Measurements from ENCODE around the gene DPY19L3.

DNA sequence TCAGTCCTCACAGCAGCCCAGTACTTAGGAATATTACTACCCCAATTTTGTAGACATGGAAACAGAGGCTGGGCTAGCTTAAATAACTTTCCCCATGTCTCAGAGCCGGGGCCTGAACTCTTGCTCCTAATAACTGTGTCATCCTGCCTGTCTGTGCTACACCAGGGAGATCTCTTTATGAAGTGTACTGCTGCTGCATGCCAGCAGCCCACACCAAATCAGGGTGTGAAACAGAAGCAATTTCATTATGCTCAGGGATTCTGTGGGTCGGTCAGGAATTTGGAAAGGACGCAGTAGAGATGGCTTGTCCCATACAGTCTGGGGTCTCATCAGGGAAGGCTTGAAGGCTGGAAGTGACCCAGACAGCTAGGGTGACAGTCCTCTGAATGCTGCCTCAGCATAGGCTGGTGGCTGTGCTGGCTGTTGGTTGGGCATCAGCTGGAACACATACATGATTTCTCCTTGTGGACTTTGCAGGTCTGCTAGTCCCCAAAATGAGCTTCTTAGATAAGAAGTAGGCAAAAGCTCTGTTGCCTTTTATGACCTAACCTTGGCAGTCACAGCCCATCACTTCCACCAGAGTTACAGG lies 37.5 kb upstream of the DPY19L3 start:
- TF ChIP-seq, protein P1, sequence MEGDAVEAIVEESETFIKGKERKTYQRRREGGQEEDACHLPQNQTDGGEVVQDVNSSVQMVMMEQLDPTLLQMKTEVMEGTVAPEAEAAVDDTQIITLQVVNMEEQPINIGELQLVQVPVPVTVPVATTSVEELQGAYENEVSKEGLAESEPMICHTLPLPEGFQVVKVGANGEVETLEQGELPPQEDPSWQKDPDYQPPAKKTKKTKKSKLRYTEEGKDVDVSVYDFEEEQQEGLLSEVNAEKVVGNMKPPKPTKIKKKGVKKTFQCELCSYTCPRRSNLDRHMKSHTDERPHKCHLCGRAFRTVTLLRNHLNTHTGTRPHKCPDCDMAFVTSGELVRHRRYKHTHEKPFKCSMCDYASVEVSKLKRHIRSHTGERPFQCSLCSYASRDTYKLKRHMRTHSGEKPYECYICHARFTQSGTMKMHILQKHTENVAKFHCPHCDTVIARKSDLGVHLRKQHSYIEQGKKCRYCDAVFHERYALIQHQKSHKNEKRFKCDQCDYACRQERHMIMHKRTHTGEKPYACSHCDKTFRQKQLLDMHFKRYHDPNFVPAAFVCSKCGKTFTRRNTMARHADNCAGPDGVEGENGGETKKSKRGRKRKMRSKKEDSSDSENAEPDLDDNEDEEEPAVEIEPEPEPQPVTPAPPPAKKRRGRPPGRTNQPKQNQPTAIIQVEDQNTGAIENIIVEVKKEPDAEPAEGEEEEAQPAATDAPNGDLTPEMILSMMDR (IDR thresholded peaks at IDR 0.05; ENCODE audit: insufficient read depth, low read length, poor library complexity, severe bottlenecking) = no peak
- no peak for TF ChIP-seq EZH2phosphoT487 (conservative IDR thresholded peaks at IDR 0.05; ENCODE audit: low read length)

Measured in SU-DHL-6 (cell line).